Esophagus squamous epithelium (tissue), 5 donors: ENCODE data around the gene CNN1. TPM values are rescaled to one million over a fixed set of nuclear protein-coding genes. Genes with fewer than 3 reads are reported as not detected.

ENCODE experiments used
- DNase-seq: peaks from one replicate; lab custom pipeline; 2025; lab: John Stamatoyannopoulos, UW
- H3K27ac ChIP-seq, 4 donors: fragments of 200-600 bp; sonication (generic); one replicate each; pipeline ENCODE4 v1.5.1; 2016 to 2019; ENCODE audit warnings: mild to moderate bottlenecking in 1 of 4
- H3K27me3 ChIP-seq, 4 donors: fragments of 200-600 bp; sonication (generic); 1 replicate in 3 of 4; 2 replicates in 1 of 4; pipeline versions ENCODE4 v1.5.1 to v1.6.0; 2017 to 2021; ENCODE audit warnings: antibody characterized with exemption in 1 of 4
- H3K36me3 ChIP-seq, 3 donors: fragments of 200-600 bp; sonication (generic); one replicate each; pipeline ENCODE4 v1.5.1; 2016 to 2019
- H3K4me1 ChIP-seq, 3 donors: fragments of 200-600 bp; sonication (generic); one replicate each; pipeline ENCODE4 v1.5.1; 2017 to 2019
- H3K4me3 ChIP-seq, 4 donors: fragments of 200-600 bp; sonication (generic); 1 replicate in 3 of 4; 2 replicates in 1 of 4; pipeline ENCODE4 v1.5.1; 2016 to 2019; ENCODE audit warnings: mild to moderate bottlenecking in 2 of 4, moderate library complexity in 1 of 4
- H3K9me3 ChIP-seq, 3 donors: fragments of 200-600 bp; sonication (generic); one replicate each; pipeline ENCODE4 v1.5.1; 2016 to 2019
- CTCF ChIP-seq, 6 experiments: fragments of 450-650 bp in 4 of 6; fragments of 200-600 bp in 2 of 6; sonication (generic) in 2 of 6; IDR thresholded peaks; one replicate each; pipeline ENCODE4 v1.5.1; 2016 to 2019; ENCODE audit warnings: antibody characterized with exemption in 6 of 6, mild to moderate bottlenecking in 4 of 6, moderate library complexity in 4 of 6
- POLR2A ChIP-seq, 4 donors: fragments of 450-650 bp; IDR thresholded peaks; one replicate each; pipeline ENCODE4 v1.6.1; 2017; ENCODE audit warnings: antibody characterized with exemption in 4 of 4, mild to moderate bottlenecking in 4 of 4, moderate library complexity in 3 of 4
- WGBS, 2 donors: methylation state at CpG; one replicate each; pipeline ENCODE4 v1.1.5; 2018; 5-methylcytosine and 5-hydroxymethylcytosine counted together
- intact Hi-C: fragments of 100-400 bp; cut with DNase I; formaldehyde crosslinking; loops from one replicate; pipeline ENCODE4 v1.15.0; 2022
- total RNA-seq, 4 donors: library from RNA; depleted of rRNA; stranded (reverse); fragments of >200 nt; gene quantifications; one replicate each; pipeline ENCODE4 v1.1.0, GENCODE V29; 2016
- donor health status: DM: yes; HTN: yes; CAD: no.

CNN1 gene
- total RNA-seq, 4 donors from 2014 or later = 20.4 to 437 (median 45.0) TPM

GRCh38 chr19:11574689-11575088 lies 36.0 kb downstream of the CNN1 start:
- Histone ChIP-seq H3K4me3 (no peak overlapping the region), H3K4me1 (peaks cover 12 to 29% (median 12%) of the 10 kb centered on the region in 3 donors), H3K9me3 (no peaks in the 10 kb centered on the region), H3K36me3 (peaks cover 0 to 16% (median 7%) of the 10 kb centered on the region in 3 donors), H3K27ac (no peak overlapping the region), H3K27me3 (no peaks in the 10 kb centered on the region)
- 80% methylated on average over 1 of the region's 9 CpGs; no CpG with 5 or more reads in 1 of the 2 donors for WGBS, 2 donors
- TF ChIP-seq POLR2A (IDR thresholded peaks at IDR 0.05) = no peak
- no peak for DNase-seq
- intact Hi-C loops = no loop called here

DNA sequence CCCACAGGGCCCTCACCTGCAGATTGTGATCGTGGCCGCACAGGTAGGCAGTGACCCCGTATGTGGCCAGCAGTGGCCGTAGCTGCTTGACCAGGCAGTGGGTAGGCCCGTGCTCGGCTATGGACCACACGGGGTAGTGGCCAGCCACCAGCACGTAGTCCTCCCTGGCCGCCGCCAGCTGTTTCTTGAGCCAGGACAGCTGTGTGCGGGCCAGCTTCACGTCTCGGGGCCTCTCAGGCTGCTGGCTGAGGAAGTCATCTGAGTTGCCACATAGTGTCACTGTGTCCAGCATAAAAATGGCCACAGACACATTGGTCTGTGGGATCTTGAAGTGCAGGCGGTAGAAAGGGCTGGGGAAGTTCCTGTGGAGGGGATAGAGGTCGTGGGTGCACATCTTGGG lies 37.6 kb downstream of the CNN1 start:
- intact Hi-C loops = no loop called here
- 89 to 93% methylated on average over 5 to 9 of the region's 15 CpGs for WGBS, 2 donors
- no peak for DNase-seq
- H3K27ac ChIP-seq = no peak overlapping the region
- TF ChIP-seq CTCF (IDR thresholded peaks at IDR 0.05) (no peak), POLR2A (IDR thresholded peaks at IDR 0.05) (no peak)
- peaks cover 12 to 40% (median 21%) of the 10 kb centered on the region in 3 donors for H3K4me1 ChIP-seq
- H3K27me3 ChIP-seq = no peaks in the 10 kb centered on the region
- H3K4me3 ChIP-seq = no peak overlapping the region
- H3K36me3 ChIP-seq = peaks cover 0 to 16% (median 7%) of the 10 kb centered on the region in 3 donors
- no peaks in the 10 kb centered on the region for H3K9me3 ChIP-seq

DNA sequence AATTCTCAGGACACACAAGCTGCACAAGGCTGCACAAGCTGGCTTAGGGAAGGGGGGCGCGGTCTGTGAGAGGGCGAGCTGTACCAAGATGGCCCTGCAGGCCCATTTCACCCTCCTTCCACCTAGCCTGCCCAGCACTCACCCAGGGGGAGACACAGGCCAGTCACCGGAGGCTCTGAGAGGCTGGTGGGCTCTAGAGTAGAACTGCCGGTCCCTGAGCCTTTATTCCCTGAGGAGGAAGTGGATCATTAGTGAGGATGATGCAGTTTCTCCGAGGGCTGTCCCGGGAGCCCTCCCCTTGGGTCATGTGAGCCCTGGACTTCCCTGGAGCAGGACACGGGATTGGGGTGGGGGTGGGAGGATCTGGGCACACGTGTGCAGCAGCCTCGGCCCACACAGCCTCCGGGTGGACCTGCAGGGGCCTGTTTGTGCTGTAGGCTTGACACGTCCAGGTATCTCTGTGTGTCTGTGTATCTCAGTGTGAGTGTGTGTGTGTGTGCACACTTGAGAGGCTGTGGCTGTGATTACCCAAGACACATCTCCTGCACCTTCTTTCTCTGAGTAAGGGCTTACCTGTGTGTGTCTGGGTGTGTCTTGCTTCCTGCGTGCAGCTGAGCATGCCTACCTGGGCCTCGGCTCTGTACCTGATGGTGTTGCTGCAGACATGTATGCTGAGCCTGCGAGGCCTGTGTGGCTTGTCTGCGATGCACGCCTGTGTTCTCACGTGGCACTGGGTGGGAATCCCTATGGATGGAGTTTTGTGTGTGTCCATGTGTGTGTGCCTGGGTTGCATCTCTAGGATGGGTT lies 39.0 kb downstream of the CNN1 start, which contains the start of gene ACP5:
TSS of gene ACP5 (minus strand) at position 195 of the 807 bp plus-strand sequence. CDS start 328 bp downstream, outside the sequence.
- no peaks in the 10 kb centered on the region for H3K27me3 ChIP-seq
- 0 to 50% methylated on average over 1 to 11 of the region's 18 CpGs for WGBS, 2 donors
- H3K36me3 ChIP-seq = peaks cover 0 to 16% (median 7%) of the 10 kb centered on the region in 3 donors
- TF ChIP-seq POLR2A (IDR thresholded peaks at IDR 0.05) (no peak), CTCF (IDR thresholded peaks at IDR 0.05) (no peak)
- H3K4me1 ChIP-seq = peaks cover 12 to 50% (median 27%) of the 10 kb centered on the region in 3 donors
- H3K27ac ChIP-seq = peak within 1 kb of the TSS; percentile 22 to 72 (median 54)
- no peak for DNase-seq
- H3K4me3 ChIP-seq = peak within 1 kb of the TSS; percentile 38 to 63 (median 53)
- no peaks in the 10 kb centered on the region for H3K9me3 ChIP-seq
- intact Hi-C loops = no loop called here

DNA sequence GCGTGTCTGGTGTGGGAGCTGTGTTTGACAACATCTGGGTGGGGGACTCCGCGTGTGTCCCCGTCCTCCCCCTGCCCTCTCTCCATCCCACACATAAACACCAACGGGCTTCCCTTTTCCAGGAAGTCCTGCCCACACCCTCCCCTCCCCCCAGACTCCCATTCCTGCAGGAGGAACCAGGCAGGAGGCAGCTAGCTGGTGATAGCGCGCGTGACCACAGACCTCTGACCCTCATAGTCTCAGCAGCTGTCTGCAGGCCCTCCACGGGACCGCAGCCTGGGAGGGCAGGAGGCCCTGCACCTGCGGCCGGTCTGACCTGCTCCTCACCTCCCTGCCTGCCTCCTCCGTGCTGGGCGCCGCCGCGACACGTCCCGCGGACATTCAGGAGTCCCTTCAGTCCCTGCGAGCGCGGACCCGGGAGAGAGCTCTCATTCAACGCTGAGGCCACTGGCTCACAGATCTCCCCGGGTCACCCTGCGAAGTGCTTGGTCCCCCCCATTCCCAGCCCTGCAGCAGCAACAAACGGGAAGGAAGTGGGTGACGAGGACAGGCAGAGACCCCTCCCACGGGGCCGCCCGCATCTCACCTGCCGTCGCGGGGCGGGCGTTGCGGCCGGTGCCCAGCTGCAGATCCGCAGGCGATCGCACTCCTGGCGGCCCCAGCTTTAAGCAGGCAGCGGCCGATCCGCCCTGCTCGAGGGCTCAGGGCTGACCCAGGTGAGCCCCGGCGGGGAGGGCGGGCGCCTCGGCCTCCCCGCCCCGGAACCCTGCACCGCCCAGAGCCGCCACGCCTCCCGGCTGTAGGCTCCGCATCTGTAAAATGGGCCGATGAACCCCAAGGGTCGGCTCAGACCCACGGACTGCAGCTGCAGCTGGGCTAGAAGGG lies 39.8 kb downstream of the CNN1 start:
- intact Hi-C loops = no loop called here
- H3K4me1 ChIP-seq = peaks cover 12 to 50% (median 27%) of the 10 kb centered on the region in 3 donors
- peak overlapping the region; percentile 38 to 63 (median 53) for H3K4me3 ChIP-seq
- TF ChIP-seq CTCF (IDR thresholded peaks at IDR 0.05) (no peak), POLR2A (IDR thresholded peaks at IDR 0.05) (peak in 1 of 4 donors; percentile 24)
- H3K9me3 ChIP-seq = no peaks in the 10 kb centered on the region
- H3K27me3 ChIP-seq = no peaks in the 10 kb centered on the region
- H3K36me3 ChIP-seq = peaks cover 0 to 16% (median 7%) of the 10 kb centered on the region in 3 donors
- peak overlapping the region; percentile 22 to 72 (median 54) for H3K27ac ChIP-seq
- no peak for DNase-seq
- WGBS, 2 donors = 0% methylated on average over 1 of the region's 62 CpGs; no CpG with 5 or more reads in 1 of the 2 donors

DNA sequence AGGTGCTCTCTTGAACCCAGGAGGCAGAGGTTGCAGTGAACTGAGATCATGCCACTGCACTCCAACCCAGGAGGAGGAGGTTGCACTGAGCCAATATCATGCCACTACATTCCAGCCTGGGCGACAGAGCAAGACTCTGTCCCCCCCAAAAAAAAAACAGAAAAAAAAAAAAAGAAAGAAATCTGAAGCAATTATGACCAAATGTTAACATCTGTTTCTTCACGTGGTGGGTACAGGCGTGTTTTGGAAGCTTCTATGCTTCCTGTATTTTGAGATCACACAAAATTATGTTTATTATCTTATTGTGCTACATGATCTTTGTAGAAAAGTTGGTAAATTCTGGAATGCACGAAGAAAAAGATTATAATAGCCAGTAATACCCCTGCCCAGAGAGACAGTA lies 41.5 kb downstream of the CNN1 start:
- peaks cover 12 to 50% (median 27%) of the 10 kb centered on the region in 3 donors for H3K4me1 ChIP-seq
- TF ChIP-seq POLR2A (IDR thresholded peaks at IDR 0.05) (no peak), CTCF (IDR thresholded peaks at IDR 0.05) (no peak)
- WGBS, 2 donors = 60 to 65% methylated on average over 4 of the region's 4 CpGs
- no peak overlapping the region for H3K4me3 ChIP-seq
- intact Hi-C loops = no loop called here
- H3K36me3 ChIP-seq = peaks cover 0 to 14% (median 1%) of the 10 kb centered on the region in 3 donors
- H3K27me3 ChIP-seq = no peaks in the 10 kb centered on the region
- DNase-seq = no peak
- H3K9me3 ChIP-seq = no peaks in the 10 kb centered on the region
- peak overlapping the region in 1 of 4 donors; percentile 6 for H3K27ac ChIP-seq
